Daoy (cell line): Measurements from ENCODE around the gene NAV3. TPM values are rescaled to one million over a fixed set of nuclear protein-coding genes. Genes with fewer than 3 reads are reported as not detected.

Experiments
- DNase-seq: peaks from one replicate; pipeline ENCODE4 v3.0.0-alpha.2; 2015; ENCODE audit warnings: low read depth
- total RNA-seq: library from RNA; depleted of rRNA; stranded (reverse); fragments of >200 nt; shearing (Covaris generic); gene quantifications from 2 replicates; pipeline ENCODE4 v1.2.3, GENCODE V29; 2014

The NAV3 gene
- total RNA-seq, 1 experiment from 2014 or later, result 34.2 TPM

GRCh38 chr12:78120306-78120705 lies 289.6 kb downstream of the NAV3 start:
- no peak for DNase-seq

DNA sequence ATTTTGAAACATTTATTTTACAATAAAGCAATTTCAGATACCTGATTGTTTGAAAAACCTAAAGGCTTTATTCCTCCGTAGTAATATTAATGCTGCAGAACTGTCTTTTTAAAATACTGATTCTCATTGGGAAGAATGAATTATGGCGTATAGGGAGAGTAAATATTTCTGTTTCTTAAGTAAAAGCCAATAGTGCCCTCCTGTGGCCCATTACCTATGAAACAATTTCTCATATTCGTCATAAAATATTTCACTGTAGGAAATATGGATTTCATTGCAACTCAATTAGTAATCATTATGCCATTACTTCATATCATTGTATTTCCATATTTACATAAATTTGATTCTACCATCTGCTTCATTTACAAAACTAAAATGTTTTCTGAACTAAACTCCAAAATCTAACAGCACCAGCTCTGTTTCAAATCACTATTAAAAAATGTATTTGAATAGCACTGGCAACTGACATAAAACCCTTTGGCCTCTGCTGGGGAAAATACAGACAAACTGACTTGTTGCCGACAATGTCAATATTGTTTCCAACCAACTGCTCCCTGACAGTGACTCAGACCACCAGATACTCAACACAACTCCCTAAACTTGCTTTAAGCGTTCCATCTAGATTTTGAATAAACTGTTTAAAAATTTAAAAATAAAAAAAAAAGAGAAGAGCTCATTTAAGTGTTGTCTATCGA lies 290.3 kb downstream of the NAV3 start:
- peak; percentile 7 for DNase-seq

- DNase-seq, result no peak
Measured at GRCh38 chr12:78121969-78122610, 291.4 kb downstream of the NAV3 start.

GRCh38 chr12:78128211-78128610 lies 297.5 kb downstream of the NAV3 start:
- DNase-seq, result no peak

DNA sequence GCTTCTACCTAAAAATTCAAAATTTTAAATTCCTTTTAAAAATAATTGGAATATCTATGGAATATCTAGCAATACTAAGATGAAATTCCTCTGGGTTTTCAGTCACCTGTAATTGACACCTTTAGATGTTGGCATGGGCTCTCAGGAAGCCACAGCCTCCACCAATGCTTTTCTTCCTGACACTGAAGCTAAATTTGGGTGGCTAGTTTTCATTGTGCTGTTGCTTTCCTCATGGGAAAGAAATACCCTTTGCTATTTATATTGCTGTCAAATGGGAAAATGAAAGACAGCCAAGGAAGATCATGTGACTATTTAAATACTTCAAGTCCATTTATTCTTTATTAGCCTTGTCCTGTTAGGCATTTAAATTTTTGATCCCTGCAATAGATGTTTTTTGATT lies 313.0 kb downstream of the NAV3 start:
- DNase-seq, result no peak

DNA sequence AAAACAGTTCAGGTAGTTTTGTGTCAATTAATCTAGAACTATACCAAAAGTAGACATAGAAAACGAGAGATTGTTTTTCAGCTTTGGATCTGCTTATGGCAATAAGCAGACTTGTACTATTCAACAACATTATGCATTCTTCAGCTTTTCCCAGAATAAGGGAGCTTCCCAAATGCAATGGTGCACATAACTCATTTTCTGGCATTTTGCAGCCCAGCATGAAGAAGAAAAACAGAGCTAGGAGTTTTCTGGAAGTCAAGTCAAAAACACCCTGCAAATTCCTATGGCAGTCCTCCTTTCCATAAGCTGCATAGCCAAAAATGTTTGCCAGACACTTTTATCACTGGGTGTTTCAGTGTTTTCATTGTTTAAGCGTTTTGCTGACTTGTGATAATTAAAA lies 314.7 kb downstream of the NAV3 start:
- no peak for DNase-seq

DNA sequence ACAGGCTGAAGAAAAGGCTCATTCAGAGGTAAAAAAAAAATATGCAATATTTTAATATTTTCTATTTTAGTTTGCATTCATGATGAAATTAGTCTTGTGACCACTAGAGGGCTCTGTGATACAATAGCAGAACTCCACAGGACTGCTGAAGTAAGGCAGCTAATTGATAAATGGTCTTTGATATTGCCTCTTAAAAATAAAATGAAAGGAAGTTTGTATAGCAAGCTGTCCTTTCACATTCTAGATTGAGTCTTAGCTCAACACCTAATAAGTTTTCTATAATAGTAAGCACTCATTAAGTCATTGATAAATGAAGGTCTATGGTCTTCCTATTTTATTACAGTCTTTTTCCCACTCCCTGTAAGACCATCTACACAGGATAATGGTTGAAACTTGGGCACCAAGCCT lies 315.7 kb downstream of the NAV3 start:
- DNase-seq, result peak; percentile 11

DNA sequence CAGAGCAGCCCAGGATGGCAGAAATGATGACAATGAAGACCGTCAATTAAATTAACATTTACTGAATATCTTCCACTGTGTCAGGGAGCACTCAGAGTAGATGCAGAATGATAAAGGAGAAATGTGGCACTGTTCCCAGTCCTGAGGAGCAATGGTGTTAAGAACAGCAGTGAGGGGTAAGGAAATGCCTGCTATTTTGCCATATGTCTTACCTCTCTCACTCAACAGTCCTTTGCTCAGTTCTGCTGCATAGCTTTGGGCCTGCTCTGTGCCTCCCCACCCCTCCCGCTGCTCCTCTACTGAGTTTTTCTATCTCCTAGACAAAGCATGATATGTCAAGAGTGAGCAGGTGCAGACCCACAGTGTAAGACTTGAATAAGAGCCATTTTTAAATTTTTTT lies 318.8 kb downstream of the NAV3 start:
- no peak for DNase-seq

DNA sequence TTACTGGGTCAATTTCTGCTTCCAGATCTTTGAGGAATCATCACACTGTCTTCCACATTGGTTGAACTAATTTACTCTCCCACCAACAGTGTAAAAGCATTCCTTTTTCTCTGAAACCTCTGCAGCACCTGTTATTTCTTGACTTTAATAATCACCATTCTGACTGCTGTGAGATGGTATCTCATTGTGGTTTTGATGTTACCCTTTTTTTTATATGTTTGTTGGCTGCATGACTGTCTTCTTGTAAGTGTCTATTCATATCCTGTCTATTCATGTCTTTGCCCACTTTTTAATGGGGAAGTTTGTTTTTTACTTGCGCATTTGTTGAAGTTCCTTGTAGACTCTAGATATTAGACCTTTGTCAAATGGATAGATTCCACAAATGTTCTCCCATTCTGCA lies 324.9 kb downstream of the NAV3 start:
- no peak for DNase-seq

GRCh38 chr12:78156751-78157150 lies 326.1 kb downstream of the NAV3 start:
- no peak for DNase-seq

DNA sequence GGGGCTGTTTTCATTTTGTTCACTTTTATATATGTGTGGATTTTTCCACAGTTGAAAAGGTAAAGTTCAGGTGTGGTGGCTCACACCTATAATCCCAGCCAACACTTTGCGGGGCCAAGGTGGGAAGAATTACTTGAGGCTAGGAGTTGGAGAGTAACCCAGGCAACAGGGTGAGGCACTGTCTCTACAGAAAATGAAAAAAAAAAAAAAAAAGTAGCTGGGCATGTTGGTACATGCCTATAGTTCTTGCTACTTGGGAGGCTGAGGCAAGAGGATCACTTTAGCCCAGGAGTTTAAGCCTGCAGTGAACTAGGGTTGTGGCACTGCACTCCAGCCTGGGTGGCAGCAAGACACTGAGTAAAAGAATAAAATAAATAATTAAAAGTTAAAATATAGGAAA lies 326.5 kb downstream of the NAV3 start:
- DNase-seq, result no peak

- no peak for DNase-seq
Measured at GRCh38 chr12:78164154-78164553, 333.5 kb downstream of the NAV3 start.

- DNase-seq, result no peak
Measured at GRCh38 chr12:78167510-78167909, 336.8 kb downstream of the NAV3 start.

DNA sequence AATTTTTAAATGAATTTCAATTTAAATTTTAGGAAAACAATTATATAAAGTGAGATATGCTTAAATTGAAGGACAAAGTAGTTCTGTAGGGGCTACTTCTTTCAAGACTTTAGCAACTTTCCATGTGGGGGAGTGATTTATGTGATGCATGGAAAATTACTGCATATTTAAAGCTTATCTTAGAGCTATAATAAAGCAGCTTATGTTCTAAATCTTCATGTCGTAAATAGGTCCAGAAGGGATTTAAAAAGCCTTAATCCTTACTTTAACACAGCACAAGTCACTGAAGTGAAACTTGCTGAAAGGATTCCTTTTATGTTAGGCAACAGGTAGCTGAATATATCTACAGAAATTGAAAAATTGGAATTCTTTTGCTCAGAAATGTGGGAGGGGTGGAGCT lies 340.4 kb downstream of the NAV3 start:
- DNase-seq, result no peak

GRCh38 chr12:78176643-78177042 lies 345.9 kb downstream of the NAV3 start:
- DNase-seq, result no peak

DNA sequence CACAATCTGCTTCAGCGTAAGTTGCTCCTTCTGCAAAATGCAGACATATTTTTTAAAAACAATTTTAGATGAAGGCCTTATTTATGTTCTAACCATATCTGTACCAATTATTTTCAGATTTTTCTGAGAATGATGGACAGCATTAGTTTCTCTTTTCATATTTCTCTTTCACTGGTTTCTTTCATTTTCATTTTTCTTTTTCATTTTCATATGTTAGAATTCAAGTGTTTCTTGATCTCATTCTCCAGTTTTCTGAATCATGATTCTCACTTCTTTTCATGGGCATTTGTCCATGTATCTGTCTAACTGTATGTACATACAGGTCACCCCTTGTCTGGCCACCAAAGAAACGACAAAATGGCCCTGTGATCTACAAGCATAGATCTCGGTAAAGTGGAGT lies 346.6 kb downstream of the NAV3 start:
- no peak for DNase-seq

DNA sequence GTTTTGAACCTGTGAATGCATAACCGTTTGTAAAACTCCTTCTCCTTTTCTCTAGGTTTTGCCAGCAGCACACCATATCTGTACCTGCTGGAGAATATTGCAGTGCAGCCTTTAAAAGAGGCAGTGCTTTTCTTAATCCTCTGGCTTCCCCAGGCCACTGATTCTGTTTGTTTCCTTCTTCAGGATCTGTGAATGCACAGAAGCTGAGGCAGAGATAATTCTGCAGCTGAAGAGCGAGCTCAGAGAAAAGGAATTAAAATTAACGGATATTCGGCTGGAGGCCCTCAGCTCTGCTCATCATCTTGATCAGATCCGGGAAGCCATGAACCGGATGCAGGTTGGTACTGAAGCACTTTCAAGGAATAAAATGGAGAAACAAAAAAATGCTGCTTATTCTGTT lies 348.7 kb downstream of the NAV3 start:
- DNase-seq, result no peak

DNA sequence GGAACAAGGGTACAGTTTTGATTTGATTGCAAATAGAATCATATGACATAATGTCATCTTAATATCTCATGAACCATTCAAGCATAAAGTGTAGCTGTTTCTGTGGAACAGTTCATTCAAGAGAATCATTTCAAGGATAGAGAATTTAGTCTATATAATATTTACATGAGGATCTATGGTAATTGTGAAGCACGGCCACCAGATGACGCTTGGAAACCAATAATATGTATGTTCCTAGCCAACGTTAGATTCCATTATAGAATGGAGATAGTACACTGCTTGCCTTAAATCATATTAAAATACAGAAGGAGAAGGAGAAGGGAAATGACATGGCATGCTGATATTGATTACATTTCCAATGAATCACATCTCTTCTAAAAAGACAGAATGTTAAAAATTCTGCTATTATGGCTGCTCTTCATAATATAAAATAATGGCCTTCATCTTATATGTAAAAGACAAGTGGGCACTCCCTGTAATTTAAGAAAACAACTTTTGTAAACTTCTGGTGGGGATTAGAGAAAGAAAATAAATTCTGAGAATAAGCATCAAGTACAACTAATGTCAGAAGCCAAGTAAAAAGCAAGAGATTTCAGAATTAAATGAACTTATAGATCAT lies 351.0 kb downstream of the NAV3 start:
- peak; percentile 16 for DNase-seq

DNA sequence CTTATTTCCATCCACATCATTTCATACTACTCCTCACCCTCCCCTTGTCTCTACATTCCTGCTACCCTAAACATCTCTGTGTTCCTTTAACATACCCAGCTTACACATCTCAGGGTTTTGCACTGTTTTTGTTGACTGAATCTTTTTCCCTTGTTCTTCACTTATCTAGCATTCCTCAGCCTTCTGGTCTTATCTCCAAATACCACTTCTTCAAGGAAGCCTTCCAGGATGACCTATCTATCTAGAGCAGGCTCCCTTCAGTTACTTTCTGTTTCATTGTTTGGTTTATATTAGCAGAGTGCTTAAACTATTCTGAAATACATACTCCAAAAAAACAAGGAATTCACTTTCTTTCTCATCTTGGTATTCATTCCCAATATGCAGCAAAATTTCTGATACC lies 353.1 kb downstream of the NAV3 start:
- DNase-seq, result no peak

DNA sequence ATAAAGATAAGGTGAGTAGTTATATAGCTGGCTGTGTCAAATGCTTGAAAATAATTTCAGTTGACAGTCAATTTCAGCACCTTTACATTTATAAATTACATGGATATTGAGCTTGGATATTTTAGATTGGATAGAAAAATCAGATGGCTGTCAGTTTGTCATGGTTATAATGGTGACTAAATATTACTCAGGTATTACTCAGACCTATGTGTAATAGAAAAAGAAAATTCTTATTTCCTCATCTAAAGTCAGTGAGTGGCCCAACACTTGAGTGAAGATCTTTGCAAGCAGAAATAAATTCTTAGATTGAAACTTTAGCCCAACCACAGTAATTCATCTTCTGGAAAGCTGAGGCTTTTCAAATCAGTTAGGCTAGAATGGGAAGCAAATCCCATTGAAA lies 354.4 kb downstream of the NAV3 start:
- no peak for DNase-seq

- DNase-seq, result no peak
Measured at GRCh38 chr12:78185651-78186050, 355.0 kb downstream of the NAV3 start.

DNA sequence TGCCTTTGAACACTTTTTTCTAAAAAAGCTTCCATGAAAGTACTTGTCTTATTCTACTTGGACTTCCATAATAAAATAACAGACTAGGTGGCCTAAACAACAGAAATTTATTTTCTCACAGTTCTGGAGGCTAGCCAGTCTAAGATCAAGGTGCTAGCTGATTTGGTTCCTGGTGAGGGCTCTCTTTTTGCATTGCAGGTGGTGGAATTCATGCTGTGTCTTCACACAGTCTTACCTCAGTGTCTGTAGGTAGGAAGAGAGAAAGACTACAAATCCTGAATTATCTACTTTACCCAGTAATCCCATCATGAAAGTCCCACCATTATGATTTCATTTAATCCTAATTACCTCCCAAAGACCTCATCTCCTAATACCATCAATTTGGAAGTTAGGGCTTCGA lies 356.0 kb downstream of the NAV3 start:
- DNase-seq, result no peak

DNA sequence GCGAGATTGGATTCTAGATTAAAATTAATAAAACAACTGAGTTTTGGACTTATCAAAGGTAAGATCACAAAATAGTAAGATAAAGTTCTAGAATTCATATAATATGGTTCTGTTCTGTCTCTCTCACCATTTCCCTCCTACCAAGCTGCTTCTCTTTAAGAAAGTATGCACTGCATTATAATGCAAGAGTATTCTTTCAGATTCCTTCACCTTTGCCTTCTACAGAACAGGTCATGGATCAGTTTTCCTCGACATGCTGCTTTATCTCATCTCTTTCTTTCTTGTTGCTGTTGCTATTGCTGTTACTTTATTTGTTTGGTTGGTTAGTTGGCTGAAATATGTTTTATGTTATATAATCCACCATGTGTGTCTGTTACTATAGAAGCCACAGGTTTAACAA lies 357.0 kb downstream of the NAV3 start:
- no peak for DNase-seq
